ENCODE measurements around the gene WDR33. TPM values are rescaled to one million over a fixed set of nuclear protein-coding genes. Genes with fewer than 3 reads are reported as not detected.
"Not testable (repeated sequence)": the region's sequence is repeated elsewhere in the genome, so short reads cannot be mapped to it uniquely, and the experiment has no call there.

The WDR33 gene
- polyA plus RNA-seq, 4 donors = 11.0 to 41.6 (median 13.8) TPM

GRCh38 chr2:127820080-127820668 is 9.2 kb upstream of the WDR33 start:
- Histone ChIP-seq H3K27me3 (ENCODE audit: control insufficient read depth in 3 of 3, insufficient read depth in 3 of 3, low read length in 3 of 3) (peaks cover 0 to 7% (median 0%) of the 10 kb centered on the region in 3 donors), H3K9me3 (ENCODE audit: control insufficient read depth in 2 of 2, insufficient read depth in 1 of 2, low read depth in 1 of 2, low read length in 1 of 2) (peaks cover 6 to 29% of the 10 kb centered on the region in 2 donors), H3K4me3 (ENCODE audit: low read depth in 1 of 3, low read length in 3 of 3) (no peak overlapping the region), H3K4me1 (ENCODE audit: control insufficient read depth in 3 of 3, insufficient read depth in 2 of 3, low read depth in 1 of 3, low read length in 2 of 3) (no peaks in the 10 kb centered on the region), H3K27ac (ENCODE audit: low read depth in 1 of 3, low read length in 2 of 3) (no peak overlapping the region), H3K36me3 (ENCODE audit: control insufficient read depth in 3 of 3, insufficient read depth in 2 of 3, low read depth in 1 of 3, low read length in 3 of 3) (no peaks in the 10 kb centered on the region)
- 73 to 80% (median 77%) methylated on average over 6 of the region's 6 CpGs for WGBS, 3 donors
- DNase-seq = no peak
- no peak for FAIRE-seq

DNA sequence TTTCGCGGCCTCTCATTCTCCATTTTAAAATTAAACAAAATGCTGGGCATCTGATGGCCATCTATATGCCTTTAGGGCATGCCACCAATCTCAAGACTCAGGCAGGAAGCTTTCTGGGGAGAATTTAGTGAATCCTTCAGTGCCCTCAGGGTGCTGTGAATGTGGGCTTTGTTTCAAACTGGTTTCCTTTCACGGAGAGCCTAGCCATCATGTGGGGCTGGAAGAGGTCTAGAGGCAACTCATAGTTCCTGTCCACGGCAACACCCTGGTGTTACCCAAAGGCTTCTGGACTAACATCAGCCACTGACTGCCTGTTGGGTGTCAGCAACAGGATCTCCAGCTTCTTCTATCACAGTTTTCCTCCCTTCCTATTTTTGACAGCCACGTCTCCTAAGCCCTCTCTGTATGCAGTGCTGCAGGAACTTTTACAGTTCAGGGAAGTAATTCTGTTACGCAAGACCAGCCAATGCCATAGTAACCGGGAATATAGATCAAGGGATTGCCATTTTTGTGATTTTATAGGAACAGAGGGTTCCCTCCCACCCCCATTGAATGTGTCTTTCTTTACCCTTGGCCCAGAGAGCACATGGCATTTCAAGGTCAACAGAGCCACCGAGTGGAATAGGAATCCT is 7.9 kb upstream of the WDR33 start:
- WGBS, 3 donors = 85 to 86% (median 85%) methylated on average over 8 of the region's 8 CpGs
- Histone ChIP-seq H3K36me3 (ENCODE audit: control insufficient read depth in 3 of 3, insufficient read depth in 2 of 3, low read depth in 1 of 3, low read length in 3 of 3) (no peaks in the 10 kb centered on the region), H3K4me3 (ENCODE audit: low read depth in 1 of 3, low read length in 3 of 3) (no peak overlapping the region), H3K4me1 (ENCODE audit: control insufficient read depth in 3 of 3, insufficient read depth in 2 of 3, low read depth in 1 of 3, low read length in 2 of 3) (no peaks in the 10 kb centered on the region), H3K27ac (ENCODE audit: low read depth in 1 of 3, low read length in 2 of 3) (no peak overlapping the region), H3K9me3 (ENCODE audit: control insufficient read depth in 2 of 2, insufficient read depth in 1 of 2, low read depth in 1 of 2, low read length in 1 of 2) (peaks cover 6 to 29% of the 10 kb centered on the region in 2 donors), H3K27me3 (ENCODE audit: control insufficient read depth in 3 of 3, insufficient read depth in 3 of 3, low read length in 3 of 3) (peaks cover 0 to 7% (median 0%) of the 10 kb centered on the region in 3 donors)
- FAIRE-seq (no peak), DNase-seq (no peak)

DNA sequence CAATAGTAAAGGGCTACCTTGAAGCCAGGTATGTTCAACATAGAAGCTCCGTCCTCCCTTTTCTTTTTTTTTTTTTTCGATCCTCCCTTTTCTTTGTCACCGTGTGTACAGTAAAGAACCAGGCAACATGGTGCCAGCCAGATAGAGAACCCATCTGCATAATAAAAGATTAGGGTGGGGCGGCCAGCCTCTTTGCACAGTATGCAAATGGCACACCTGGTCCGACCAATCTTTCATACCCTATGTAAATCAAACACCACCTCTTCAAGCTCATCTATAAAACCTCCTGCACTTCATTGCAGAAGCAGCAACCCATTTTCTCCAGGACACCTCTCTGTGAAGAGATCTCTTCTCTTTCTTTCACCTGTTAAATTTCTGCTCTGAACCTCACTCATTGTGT is 7.3 kb upstream of the WDR33 start:
- FAIRE-seq (no peak), DNase-seq (no peak)
- Histone ChIP-seq H3K9me3 (ENCODE audit: control insufficient read depth in 2 of 2, insufficient read depth in 1 of 2, low read depth in 1 of 2, low read length in 1 of 2) (peaks cover 6 to 29% of the 10 kb centered on the region in 2 donors), H3K4me1 (ENCODE audit: control insufficient read depth in 3 of 3, insufficient read depth in 2 of 3, low read depth in 1 of 3, low read length in 2 of 3) (no peaks in the 10 kb centered on the region), H3K27me3 (ENCODE audit: control insufficient read depth in 3 of 3, insufficient read depth in 3 of 3, low read length in 3 of 3) (peaks cover 0 to 7% (median 0%) of the 10 kb centered on the region in 3 donors), H3K27ac (ENCODE audit: low read depth in 1 of 3, low read length in 2 of 3) (no peak overlapping the region), H3K36me3 (ENCODE audit: control insufficient read depth in 3 of 3, insufficient read depth in 2 of 3, low read depth in 1 of 3, low read length in 3 of 3) (no peaks in the 10 kb centered on the region), H3K4me3 (ENCODE audit: low read depth in 1 of 3, low read length in 3 of 3) (no peak overlapping the region)
- 58 to 84% (median 65%) methylated on average over 5 of the region's 5 CpGs for WGBS, 3 donors

DNA sequence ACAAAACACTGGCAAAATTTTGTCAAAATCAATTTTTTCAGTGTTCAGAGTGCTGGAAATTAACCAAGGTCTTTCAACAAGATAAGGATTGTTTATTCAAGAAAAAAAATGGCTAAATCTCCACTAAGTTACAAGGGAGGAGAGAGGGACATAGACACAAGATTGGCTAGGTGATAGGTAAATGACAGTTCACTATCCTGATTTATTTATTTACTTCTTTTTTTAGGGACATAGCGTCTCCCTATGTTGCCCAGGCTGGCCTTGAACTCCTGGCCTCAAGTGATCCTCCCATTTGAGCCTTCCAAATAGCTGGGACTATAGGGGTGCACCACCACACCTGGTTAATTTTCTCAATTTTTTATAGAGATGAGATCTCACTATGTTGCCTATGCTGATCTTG is 3.7 kb upstream of the WDR33 start:
- 85 to 97% (median 86%) methylated on average over 1 of the region's 1 CpG for WGBS, 3 donors
- no peak for DNase-seq
- no peak for FAIRE-seq
- no peaks in the 10 kb centered on the region for H3K36me3 ChIP-seq (ENCODE audit: control insufficient read depth in 3 of 3, insufficient read depth in 2 of 3, low read depth in 1 of 3, low read length in 3 of 3)
- peaks cover 0 to 7% (median 0%) of the 10 kb centered on the region in 3 donors for H3K27me3 ChIP-seq (ENCODE audit: control insufficient read depth in 3 of 3, insufficient read depth in 3 of 3, low read length in 3 of 3)
- no peak overlapping the region for H3K4me3 ChIP-seq (ENCODE audit: low read depth in 1 of 3, low read length in 3 of 3)
- no peak overlapping the region for H3K27ac ChIP-seq (ENCODE audit: low read depth in 1 of 3, low read length in 2 of 3)
- H3K9me3 ChIP-seq (ENCODE audit: control insufficient read depth in 2 of 2, insufficient read depth in 1 of 2, low read depth in 1 of 2, low read length in 1 of 2) = peaks cover 0 to 9% of the 10 kb centered on the region in 2 donors
- H3K4me1 ChIP-seq (ENCODE audit: control insufficient read depth in 3 of 3, insufficient read depth in 2 of 3, low read depth in 1 of 3, low read length in 2 of 3) = peaks cover 0 to 4% (median 0%) of the 10 kb centered on the region in 3 donors

GRCh38 chr2:127812441-127812840 is 1.5 kb upstream of the WDR33 start:
- FAIRE-seq = not testable (repeated sequence)

GRCh38 chr2:127811397-127812321 is 688 bp upstream of the WDR33 start:
- H3K4me3 ChIP-seq (ENCODE audit: low read depth in 1 of 3, low read length in 3 of 3) = peak overlapping the region; percentile 80 to 96 (median 93)
- H3K27me3 ChIP-seq (ENCODE audit: control insufficient read depth in 3 of 3, insufficient read depth in 3 of 3, low read length in 3 of 3) = no peaks in the 10 kb centered on the region
- H3K36me3 ChIP-seq (ENCODE audit: control insufficient read depth in 3 of 3, insufficient read depth in 2 of 3, low read depth in 1 of 3, low read length in 3 of 3) = no peaks in the 10 kb centered on the region
- H3K27ac ChIP-seq (ENCODE audit: low read depth in 1 of 3, low read length in 2 of 3) = peak overlapping the region; percentile 96 to 98 (median 97)
- DNase-seq = peak in 1 of 2 donors; percentile 63
- H3K4me1 ChIP-seq (ENCODE audit: control insufficient read depth in 3 of 3, insufficient read depth in 2 of 3, low read depth in 1 of 3, low read length in 2 of 3) = peaks cover 0 to 7% (median 6%) of the 10 kb centered on the region in 3 donors
- no peak for FAIRE-seq
- H3K9me3 ChIP-seq (ENCODE audit: control insufficient read depth in 2 of 2, insufficient read depth in 1 of 2, low read depth in 1 of 2, low read length in 1 of 2) = no peaks in the 10 kb centered on the region
- WGBS, 3 donors = 34 to 39% (median 36%) methylated on average over 34 of the region's 34 CpGs

More at GRCh38 chr2:127812441-127812840, 1.5 kb upstream of the WDR33 start:
- H3K4me3 ChIP-seq (ENCODE audit: low read depth in 1 of 3, low read length in 3 of 3); H3K9me3 ChIP-seq (ENCODE audit: control insufficient read depth in 2 of 2, insufficient read depth in 1 of 2, low read depth in 1 of 2, low read length in 1 of 2); H3K36me3 ChIP-seq (ENCODE audit: control insufficient read depth in 3 of 3, insufficient read depth in 2 of 3, low read depth in 1 of 3, low read length in 3 of 3); H3K4me1 ChIP-seq (ENCODE audit: control insufficient read depth in 3 of 3, insufficient read depth in 2 of 3, low read depth in 1 of 3, low read length in 2 of 3); H3K27me3 ChIP-seq (ENCODE audit: control insufficient read depth in 3 of 3, insufficient read depth in 3 of 3, low read length in 3 of 3); DNase-seq; H3K27ac ChIP-seq (ENCODE audit: low read depth in 1 of 3, low read length in 2 of 3): not testable (repeated sequence)
- WGBS, 3 donors = 68 to 90% (median 85%) methylated on average over 3 of the region's 3 CpGs

GRCh38 chr2:127810156-127810618 is 784 bp downstream of the WDR33 start:
- no peaks in the 10 kb centered on the region for H3K27me3 ChIP-seq (ENCODE audit: control insufficient read depth in 3 of 3, insufficient read depth in 3 of 3, low read length in 3 of 3)
- no peaks in the 10 kb centered on the region for H3K9me3 ChIP-seq (ENCODE audit: control insufficient read depth in 2 of 2, insufficient read depth in 1 of 2, low read depth in 1 of 2, low read length in 1 of 2)
- peak overlapping the region; percentile 96 to 98 (median 97) for H3K27ac ChIP-seq (ENCODE audit: low read depth in 1 of 3, low read length in 2 of 3)
- H3K4me3 ChIP-seq (ENCODE audit: low read depth in 1 of 3, low read length in 3 of 3) = peak overlapping the region; percentile 80 to 96 (median 93)
- 0 to 1% (median 0%) methylated on average over 10 of the region's 10 CpGs for WGBS, 3 donors
- FAIRE-seq = no peak
- peak in 1 of 2 donors; percentile 40 for DNase-seq
- H3K4me1 ChIP-seq (ENCODE audit: control insufficient read depth in 3 of 3, insufficient read depth in 2 of 3, low read depth in 1 of 3, low read length in 2 of 3) = peaks cover 0 to 10% (median 6%) of the 10 kb centered on the region in 3 donors
- peaks cover 0 to 3% (median 0%) of the 10 kb centered on the region in 3 donors for H3K36me3 ChIP-seq (ENCODE audit: control insufficient read depth in 3 of 3, insufficient read depth in 2 of 3, low read depth in 1 of 3, low read length in 3 of 3)

Measured in small intestine (tissue), 7 donors.